ENCODE data around the gene SANBR. TPM values are rescaled to one million over a fixed set of nuclear protein-coding genes. Genes with fewer than 3 reads are reported as not detected.

SANBR gene
- total and polyA plus RNA-seq, 2 of the 13 experiments (the other 11 are each of a cell fraction or from before 2014, with no cell fraction given) = 9.8 to 20.9 TPM

DNA sequence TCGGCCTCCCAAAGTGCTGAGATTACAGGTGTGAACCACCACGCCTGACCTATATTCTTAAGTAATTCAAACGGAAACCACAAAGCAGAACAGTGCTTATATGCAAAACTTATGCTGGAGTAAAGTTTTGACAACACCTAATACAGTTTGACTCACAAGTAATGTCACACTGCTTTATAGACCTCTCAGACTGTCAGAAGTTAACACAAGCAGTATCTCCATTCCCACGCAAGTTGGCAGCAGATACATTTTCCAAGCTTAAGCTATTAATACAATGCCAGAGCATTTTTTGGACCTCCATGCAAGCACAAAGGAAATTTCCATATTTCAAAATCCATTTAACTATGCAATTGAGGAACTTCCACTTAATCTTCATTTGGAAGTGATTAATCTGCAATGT is 21.0 kb upstream of the SANBR start (continued):
- TF ChIP-seq MXD3 (CRISPR knock-in tag; IDR thresholded peaks at IDR 0.05) (no peak), NR2F1 (CRISPR knock-in tag; IDR thresholded peaks at IDR 0.05) (no peak), ZNF780A (CRISPR knock-in tag; IDR thresholded peaks at IDR 0.05) (no peak), ZNF7 (CRISPR knock-in tag; IDR thresholded peaks at IDR 0.05) (no peak), ZNF180 (CRISPR knock-in tag; IDR thresholded peaks at IDR 0.05; ENCODE audit: borderline replicate concordance, low read depth) (no peak)
- TF ChIP-seq, protein P1, sequence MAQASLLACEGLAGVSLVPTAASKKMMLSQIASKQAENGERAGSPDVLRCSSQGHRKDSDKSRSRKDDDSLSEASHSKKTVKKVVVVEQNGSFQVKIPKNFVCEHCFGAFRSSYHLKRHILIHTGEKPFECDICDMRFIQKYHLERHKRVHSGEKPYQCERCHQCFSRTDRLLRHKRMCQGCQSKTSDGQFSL (CRISPR knock-in tag; IDR thresholded peaks at IDR 0.05) = no peak
- TF ChIP-seq, protein P2, sequence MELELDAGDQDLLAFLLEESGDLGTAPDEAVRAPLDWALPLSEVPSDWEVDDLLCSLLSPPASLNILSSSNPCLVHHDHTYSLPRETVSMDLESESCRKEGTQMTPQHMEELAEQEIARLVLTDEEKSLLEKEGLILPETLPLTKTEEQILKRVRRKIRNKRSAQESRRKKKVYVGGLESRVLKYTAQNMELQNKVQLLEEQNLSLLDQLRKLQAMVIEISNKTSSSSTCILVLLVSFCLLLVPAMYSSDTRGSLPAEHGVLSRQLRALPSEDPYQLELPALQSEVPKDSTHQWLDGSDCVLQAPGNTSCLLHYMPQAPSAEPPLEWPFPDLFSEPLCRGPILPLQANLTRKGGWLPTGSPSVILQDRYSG (CRISPR knock-in tag; IDR thresholded peaks at IDR 0.05) = no peak

GRCh38 chr2:61045226-61045625 is 20.4 kb upstream of the SANBR start:
- Histone ChIP-seq H3K79me2 (ENCODE audit: insufficient read depth, low read length) (peaks cover 6% of the 10 kb centered on the region), H3K4me1 (ENCODE audit: insufficient read depth, low read length) (peaks cover 5% of the 10 kb centered on the region; the same call in 1 of the 2 replicates), H3K36me3 (replicated peaks in 1 of 2; ENCODE audit: control insufficient read depth in 1 of 2, insufficient read depth in 2 of 2, low read length in 2 of 2) (peaks cover 10 to 64% of the 10 kb centered on the region in 2 experiments), H3K4me3 (replicated peaks in 1 of 3; ENCODE audit: insufficient read depth in 1 of 3, low read depth in 2 of 3, low read length in 3 of 3) (no peak overlapping the region), H3K27ac (ENCODE audit: extremely low read length, insufficient read depth, low read length) (no peak overlapping the region), H3K9ac (ENCODE audit: insufficient read depth, low read depth, low read length) (no peak overlapping the region), H3K4me2 (ENCODE audit: low read depth, low read length) (no peak overlapping the region), H4K20me1 (ENCODE audit: insufficient read depth, low read length) (peaks cover 2% of the 10 kb centered on the region; the same call in 1 of the 2 replicates), H3K9me3 (ENCODE audit: low read length) (no peaks in the 10 kb centered on the region), H2AFZ (ENCODE audit: low read length) (no peak overlapping the region), H3K27me3 (ENCODE audit: control insufficient read depth in 1 of 2, insufficient read depth in 2 of 2, low read length in 2 of 2) (no peaks in the 10 kb centered on the region)
- ATAC-seq = no peak
- TF ChIP-seq ZNF549 (CRISPR knock-in tag; IDR thresholded peaks at IDR 0.05) = no peak
- CTCF ChIA-PET (ENCODE audit: low intra/inter-chr PET ratio, low total read pairs) = no interaction called here
- in situ Hi-C loops (cut with HindIII; ENCODE audit: extremely low pct_ligation_motif_present, low pct_unique_long_range_greater_than_20kb) = no loop called here
- POLR2A ChIA-PET = no interaction called here
- 97% methylated on average over 2 of the region's 2 CpGs for WGBS (ENCODE audit: low lambda C conversion rate)
- FAIRE-seq = no peak
- intact Hi-C loops (cut with micrococcal nuclease; ENCODE audit: unreplicated experiment) = no loop called here
- no peak for DNase-seq (ENCODE audit: low spot score)
- BruUV-seq (replicated peaks) = no TSS peak
